ENCODE data around the gene CFAP77. TPM values are rescaled to one million over a fixed set of nuclear protein-coding genes. Genes with fewer than 3 reads are reported as not detected.
A peak's percentile ranks its signal among the peaks of the same experiment; 100 is the strongest.

The CFAP77 gene
- total RNA-seq, 2 experiments from 2014 or later, result not detected

DNA sequence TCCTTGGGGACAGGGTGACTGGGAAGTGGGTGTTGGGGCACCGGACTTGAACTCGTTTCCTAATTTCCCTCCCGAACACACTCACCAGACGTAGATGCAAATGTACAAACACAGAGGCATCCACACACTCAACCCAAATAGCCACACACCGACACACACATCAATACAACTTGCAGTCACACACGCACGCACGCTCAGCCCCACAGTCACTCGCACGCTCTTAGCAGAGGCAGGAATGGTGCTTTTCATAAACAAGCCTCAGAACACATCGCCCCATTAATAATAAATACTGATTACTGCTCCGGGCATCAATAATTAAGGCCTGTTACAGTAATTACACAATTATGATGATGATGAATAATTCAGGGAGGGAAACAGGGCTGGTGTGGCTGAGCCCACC, 178.1 kb downstream of the CFAP77 start:
- ATAC-seq (no peak), DNase-seq (no peak)
- CTCF ChIA-PET, result interaction anchor here (1.2 to 1.8 kb wide), 2 partner anchors 12 to 176 kb away, joined by 4 read pairs; no protein-coding TSS in a partner anchor
- Mint-ChIP-seq H3K27me3 (peaks cover 68% of the 10 kb centered on the region), H3K27ac (no peak overlapping the region), H3K9me3 (no peaks in the 10 kb centered on the region), H3K4me1 (ENCODE audit: low read depth) (peaks cover 10% of the 10 kb centered on the region), H3K36me3 (ENCODE audit: low read depth) (peaks cover under 1% of the 10 kb centered on the region), H3K4me3 (no peak overlapping the region)
- POLR2A ChIA-PET, result no interaction called here
- intact Hi-C loops (cut with micrococcal nuclease), result no loop called here
- TF ChIP-seq, protein P1, sequence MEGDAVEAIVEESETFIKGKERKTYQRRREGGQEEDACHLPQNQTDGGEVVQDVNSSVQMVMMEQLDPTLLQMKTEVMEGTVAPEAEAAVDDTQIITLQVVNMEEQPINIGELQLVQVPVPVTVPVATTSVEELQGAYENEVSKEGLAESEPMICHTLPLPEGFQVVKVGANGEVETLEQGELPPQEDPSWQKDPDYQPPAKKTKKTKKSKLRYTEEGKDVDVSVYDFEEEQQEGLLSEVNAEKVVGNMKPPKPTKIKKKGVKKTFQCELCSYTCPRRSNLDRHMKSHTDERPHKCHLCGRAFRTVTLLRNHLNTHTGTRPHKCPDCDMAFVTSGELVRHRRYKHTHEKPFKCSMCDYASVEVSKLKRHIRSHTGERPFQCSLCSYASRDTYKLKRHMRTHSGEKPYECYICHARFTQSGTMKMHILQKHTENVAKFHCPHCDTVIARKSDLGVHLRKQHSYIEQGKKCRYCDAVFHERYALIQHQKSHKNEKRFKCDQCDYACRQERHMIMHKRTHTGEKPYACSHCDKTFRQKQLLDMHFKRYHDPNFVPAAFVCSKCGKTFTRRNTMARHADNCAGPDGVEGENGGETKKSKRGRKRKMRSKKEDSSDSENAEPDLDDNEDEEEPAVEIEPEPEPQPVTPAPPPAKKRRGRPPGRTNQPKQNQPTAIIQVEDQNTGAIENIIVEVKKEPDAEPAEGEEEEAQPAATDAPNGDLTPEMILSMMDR (IDR thresholded peaks at IDR 0.05), result no peak

DNA sequence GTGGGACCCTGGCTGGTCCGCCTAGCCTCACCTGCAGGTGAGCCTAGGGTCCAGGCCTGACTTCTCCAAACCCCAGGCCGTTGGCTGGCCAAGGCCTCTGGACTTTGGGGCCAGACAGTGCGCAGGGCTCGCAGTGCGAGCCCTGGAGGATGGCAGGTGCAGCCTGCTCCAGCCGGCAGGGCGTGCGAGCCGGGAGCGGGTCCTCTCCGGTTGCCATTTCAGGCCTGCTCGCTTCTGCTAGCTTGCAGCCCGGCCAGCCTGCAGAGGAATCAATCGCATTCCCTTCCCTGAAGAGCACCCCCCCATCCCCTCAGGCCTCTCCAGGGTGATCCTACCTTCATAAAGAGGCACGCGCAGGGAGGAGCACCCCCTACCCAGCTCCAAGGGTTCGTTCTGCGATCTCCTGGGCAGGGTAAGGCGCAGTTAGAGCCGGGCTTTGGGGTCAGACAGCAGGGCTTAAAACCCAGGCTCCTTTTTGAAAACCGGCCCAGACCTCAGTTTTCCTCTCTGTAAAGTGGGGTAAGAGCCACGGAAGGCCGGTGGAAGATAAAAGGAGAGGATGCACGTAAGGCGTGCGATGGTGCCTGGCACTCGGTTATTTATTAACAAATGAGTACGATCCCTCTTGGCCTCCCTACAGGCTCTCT, 178.6 kb downstream of the CFAP77 start:
- H3K27me3 Mint-ChIP-seq, result peaks cover 64% of the 10 kb centered on the region

DNA sequence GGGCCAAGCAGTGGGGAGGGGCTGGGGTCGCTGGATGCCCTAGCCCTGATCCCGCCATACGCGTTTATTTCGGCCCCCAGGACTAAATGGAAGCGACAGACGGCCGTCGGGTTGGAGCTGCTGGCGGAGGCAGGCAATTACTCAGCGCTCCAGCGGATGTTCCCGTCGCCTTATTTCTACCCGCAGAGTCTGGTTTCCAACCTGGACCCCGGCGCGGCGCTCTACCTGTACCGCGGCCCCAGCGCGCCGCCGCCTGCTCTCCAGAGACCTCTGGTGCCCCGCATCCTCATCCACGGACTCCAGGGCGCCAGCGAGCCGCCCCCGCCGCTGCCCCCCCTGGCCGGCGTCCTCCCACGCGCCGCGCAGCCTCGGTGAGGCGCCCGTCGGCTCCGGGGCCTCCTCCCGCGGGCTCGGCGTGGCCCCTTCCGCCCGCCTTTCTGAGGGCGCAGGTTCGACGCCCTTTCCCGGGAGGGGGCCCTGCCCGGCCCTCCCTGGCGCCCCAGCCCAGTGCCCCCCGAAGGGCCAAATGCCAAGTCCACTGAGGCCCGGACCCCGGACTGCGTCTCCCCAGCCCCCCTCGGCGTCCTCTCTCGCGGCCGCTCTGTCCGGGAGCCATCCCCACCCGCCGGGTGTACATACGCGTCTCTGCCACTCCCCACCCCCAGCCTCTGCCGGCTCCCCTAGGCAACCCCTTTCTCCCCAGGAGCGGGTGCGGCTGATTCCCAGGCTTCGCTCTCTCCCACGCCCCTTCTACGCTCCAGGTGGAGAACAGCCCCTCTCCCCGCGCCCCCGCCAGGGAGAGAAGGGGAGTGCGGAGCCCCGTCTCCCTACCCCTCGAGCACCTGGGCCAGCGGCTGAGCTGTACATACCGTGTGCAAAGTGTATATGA, 179.4 kb downstream of the CFAP77 start:
- Mint-ChIP-seq H3K4me3 (no peak overlapping the region), H3K36me3 (ENCODE audit: low read depth) (peaks cover 11% of the 10 kb centered on the region), H3K27me3 (peaks cover 57% of the 10 kb centered on the region), H3K9me3 (no peaks in the 10 kb centered on the region), H3K27ac (no peak overlapping the region), H3K4me1 (ENCODE audit: low read depth) (peaks cover 10% of the 10 kb centered on the region)
- intact Hi-C loops (cut with micrococcal nuclease), result no loop called here
- DNase-seq (no peak), ATAC-seq (peak; percentile 24)
- ChIA-PET CTCF (interaction anchor here (1.8 kb wide), 1 partner anchor 177 kb away, joined by 4 read pairs; no protein-coding TSS in a partner anchor), POLR2A (no interaction called here)
- TF ChIP-seq, protein P1 (IDR thresholded peaks at IDR 0.05), result no peak

More for the DNA sequence above, 178.6 kb downstream of the CFAP77 start:
- no peaks in the 10 kb centered on the region for H3K9me3 Mint-ChIP-seq
- H3K4me1 Mint-ChIP-seq (ENCODE audit: low read depth), result peaks cover 10% of the 10 kb centered on the region
- TF ChIP-seq, protein P1 (IDR thresholded peaks at IDR 0.05), result no peak
- ChIA-PET POLR2A (no interaction called here), CTCF (interaction anchor here (1.8 kb wide), 1 partner anchor 176 kb away, joined by 4 read pairs; no protein-coding TSS in a partner anchor)
- intact Hi-C loops (cut with micrococcal nuclease), result no loop called here
- no peak overlapping the region for H3K27ac Mint-ChIP-seq
- peaks cover 6% of the 10 kb centered on the region for H3K36me3 Mint-ChIP-seq (ENCODE audit: low read depth)
- ATAC-seq (no peak), DNase-seq (no peak)
- no peak overlapping the region for H3K4me3 Mint-ChIP-seq

DNA sequence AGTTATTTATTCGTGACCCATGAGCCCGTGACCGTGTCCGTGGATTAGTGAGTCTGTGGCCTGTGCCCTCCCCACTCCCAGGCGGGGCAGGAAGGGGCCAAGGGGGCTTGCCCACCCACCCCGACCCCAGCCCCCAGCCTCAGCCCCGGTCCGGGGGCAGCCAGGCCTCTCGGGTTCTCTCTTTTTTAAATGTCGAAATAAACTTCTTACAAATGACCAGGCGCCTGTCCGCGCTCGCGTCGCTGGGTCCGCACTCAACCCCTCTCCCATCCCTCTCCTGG, 180.0 kb downstream of the CFAP77 start:
- no peak overlapping the region for H3K27ac Mint-ChIP-seq
- no peaks in the 10 kb centered on the region for H3K9me3 Mint-ChIP-seq
- ChIA-PET CTCF (interaction anchor here (1.8 kb wide), 1 partner anchor 178 kb away, joined by 4 read pairs; no protein-coding TSS in a partner anchor), POLR2A (interaction anchor here (0.7 kb wide), 1 partner anchor 18 kb away, joined by 4 read pairs; no protein-coding TSS in a partner anchor)
- intact Hi-C loops (cut with micrococcal nuclease), result no loop called here
- ATAC-seq, result no peak
- peaks cover 15% of the 10 kb centered on the region for H3K36me3 Mint-ChIP-seq (ENCODE audit: low read depth)
- TF ChIP-seq, protein P1 (IDR thresholded peaks at IDR 0.05), result no peak
- H3K4me3 Mint-ChIP-seq, result no peak overlapping the region
- peaks cover 10% of the 10 kb centered on the region for H3K4me1 Mint-ChIP-seq (ENCODE audit: low read depth)
- no peak for DNase-seq
- H3K27me3 Mint-ChIP-seq, result peaks cover 51% of the 10 kb centered on the region

All from activated CD8-positive, alpha-beta T cell treated with anti-CD3 and anti-CD28 coated beads for 36 hours (primary cell).